H9 (cell line): ENCODE measurements around the gene BRINP2. TPM values are rescaled to one million over a fixed set of nuclear protein-coding genes. Genes with fewer than 3 reads are reported as not detected.

Source experiments
- DNase-seq: peaks from one replicate; pipeline ENCODE4 v3.0.0-alpha.2; 2017
- H2AFZ ChIP-seq: one replicate; pipeline ENCODE4 v1.6.1; 2013; ENCODE audit warnings: mild to moderate bottlenecking, low read length, control low read depth, moderate library complexity
- H2AK5ac ChIP-seq: 2 replicates; pipeline ENCODE4 v1.6.1; 2013; ENCODE audit warnings: low read length, control low read depth, mixed read lengths; ENCODE audit not compliant: insufficient read length
- H2BK120ac ChIP-seq: one replicate; pipeline ENCODE4 v1.6.1; 2013; ENCODE audit warnings: low read depth, mild to moderate bottlenecking, low read length, control low read depth, inconsistent platforms; ENCODE audit not compliant: poor library complexity, severe bottlenecking
- H2BK12ac ChIP-seq: 2 replicates; pipeline ENCODE4 v1.6.1; 2013; ENCODE audit warnings: low read length, control low read depth, mixed read lengths, low read depth; ENCODE audit not compliant: insufficient read length
- H2BK15ac ChIP-seq: 2 replicates; pipeline ENCODE4 v1.6.1; 2013; ENCODE audit warnings: low read depth, low read length, control low read depth
- H2BK20ac ChIP-seq: one replicate; pipeline ENCODE4 v1.6.1; 2013; ENCODE audit warnings: low read depth, mild to moderate bottlenecking, low read length, control low read depth, inconsistent platforms; ENCODE audit not compliant: poor library complexity, severe bottlenecking
- H2BK5ac ChIP-seq: 2 replicates; pipeline ENCODE4 v1.6.1; 2013; ENCODE audit warnings: low read length, control low read depth, mixed read lengths; ENCODE audit not compliant: insufficient read length
- H3K14ac ChIP-seq: 2 replicates; pipeline ENCODE4 v1.6.1; 2013; ENCODE audit warnings: low read length, control low read depth; ENCODE audit not compliant: insufficient read depth
- H3K18ac ChIP-seq: 2 replicates; pipeline ENCODE4 v1.6.1; 2013; ENCODE audit warnings: low read depth, mild to moderate bottlenecking, mixed read lengths, low read length, control low read depth; ENCODE audit not compliant: insufficient read length
- H3K23ac ChIP-seq: 2 replicates; pipeline ENCODE4 v1.6.1; 2013; ENCODE audit warnings: low read length, control low read depth, mixed read lengths, low read depth; ENCODE audit not compliant: insufficient read length
- H3K23me2 ChIP-seq: 2 replicates; pipeline ENCODE4 v1.6.1; 2013; ENCODE audit warnings: low read depth, mild to moderate bottlenecking, mixed read lengths, low read length, control low read depth; ENCODE audit not compliant: insufficient read length, poor library complexity, severe bottlenecking
- H3K27ac ChIP-seq: 2 replicates; pipeline ENCODE4 v1.5.1; 2013; ENCODE audit warnings: low read length, control low read depth, mixed read lengths, low read depth; ENCODE audit not compliant: insufficient read length
- H3K27me3 ChIP-seq: 2 replicates; pipeline ENCODE4 v1.6.1; 2013; ENCODE audit warnings: low read length, control low read depth, inconsistent platforms; ENCODE audit not compliant: insufficient read depth
- H3K4ac ChIP-seq: 2 replicates; pipeline ENCODE4 v1.6.1; 2013; ENCODE audit warnings: low read depth, mild to moderate bottlenecking, control low read depth, inconsistent platforms, low read length, moderate library complexity
- H3K4me1 ChIP-seq: 2 replicates; pipeline ENCODE4 v1.6.1; 2013; ENCODE audit warnings: low read length, control low read depth, inconsistent platforms; ENCODE audit not compliant: insufficient read depth
- H3K4me2 ChIP-seq: 2 replicates; pipeline ENCODE4 v1.6.1; 2013; ENCODE audit warnings: low read length, control low read depth, mixed read lengths; ENCODE audit not compliant: insufficient read length, insufficient read depth
- H3K56ac ChIP-seq: 2 replicates; pipeline ENCODE4 v1.6.1; 2013; ENCODE audit warnings: low read depth, mild to moderate bottlenecking, mixed read lengths, low read length, control low read depth; ENCODE audit not compliant: insufficient read length
- H3K79me1 ChIP-seq: 2 replicates; pipeline ENCODE4 v1.6.1; 2013; ENCODE audit warnings: low read depth, mild to moderate bottlenecking, moderate library complexity, low read length, control low read depth, inconsistent platforms; ENCODE audit not compliant: insufficient read depth, poor library complexity, severe bottlenecking
- H3K79me2 ChIP-seq: 2 replicates; pipeline ENCODE4 v1.6.1; 2013; ENCODE audit warnings: low read length, control low read depth, inconsistent platforms; ENCODE audit not compliant: insufficient read depth
- H3K9ac ChIP-seq: 2 replicates; pipeline ENCODE4 v1.6.1; 2013; ENCODE audit warnings: low read length, control low read depth, mixed read lengths; ENCODE audit not compliant: insufficient read length; ENCODE audit errors: extremely low read depth
- H3K9me3 ChIP-seq: one replicate; pipeline ENCODE4 v1.6.1; 2013; ENCODE audit warnings: low read depth, low read length, inconsistent platforms; ENCODE audit not compliant: control insufficient read depth
- H3T11ph ChIP-seq: one replicate; pipeline ENCODE4 v1.6.1; 2013; ENCODE audit warnings: mild to moderate bottlenecking, low read length, control low read depth, inconsistent platforms
- H4K20me1 ChIP-seq: one replicate; pipeline ENCODE4 v1.6.1; 2013; ENCODE audit not compliant: control insufficient read depth, insufficient read length, insufficient read depth
- H4K5ac ChIP-seq: 2 replicates; pipeline ENCODE4 v1.6.1; 2013; ENCODE audit warnings: low read depth, mild to moderate bottlenecking, mixed read lengths, low read length, control low read depth; ENCODE audit not compliant: insufficient read length
- H4K8ac ChIP-seq: replicated peaks from 2 replicates; pipeline ENCODE4 v1.6.1; 2013; ENCODE audit warnings: low read length, control low read depth, mixed read lengths, low read depth; ENCODE audit not compliant: insufficient read length
- H4K91ac ChIP-seq: 2 replicates; pipeline ENCODE4 v1.6.1; 2013; ENCODE audit warnings: low read depth, mild to moderate bottlenecking, moderate library complexity, mixed read lengths, low read length, control low read depth; ENCODE audit not compliant: insufficient read length
- H3K27ac Mint-ChIP-seq, 3 experiments: 2 replicates in 2 of 3; 3 replicates in 1 of 3; pipeline ENCODE4 v1.8.0; 2020 to 2021; ENCODE audit warnings: mixed read lengths in 3 of 3, mild to moderate bottlenecking in 1 of 3, moderate library complexity in 1 of 3
- H3K27me3 Mint-ChIP-seq: 2 replicates; pipeline ENCODE4 v1.8.0; 2021; ENCODE audit warnings: low read depth, mild to moderate bottlenecking, moderate library complexity, mixed read lengths
- H3K36me3 Mint-ChIP-seq, 3 experiments: 2 replicates in 2 of 3; 3 replicates in 1 of 3; pipeline ENCODE4 v1.8.0; 2020 to 2021; ENCODE audit warnings: low read depth in 3 of 3, mixed read lengths in 3 of 3; ENCODE audit not compliant: insufficient read depth in 1 of 3
- H3K4me1 Mint-ChIP-seq, 2 experiments: 2 replicates each; pipeline ENCODE4 v1.8.0; 2020; ENCODE audit warnings: mixed read lengths in 2 of 2
- H3K4me3 Mint-ChIP-seq, 2 experiments: 2 replicates in 1 of 2; 3 replicates in 1 of 2; pipeline ENCODE4 v1.8.0; 2020 to 2021; ENCODE audit warnings: mild to moderate bottlenecking in 2 of 2, mixed read lengths in 2 of 2, moderate library complexity in 1 of 2
- H3K9me3 Mint-ChIP-seq, 2 experiments: 2 replicates in 1 of 2; 3 replicates in 1 of 2; pipeline ENCODE4 v1.8.0; 2020; ENCODE audit warnings: mild to moderate bottlenecking in 2 of 2, mixed read lengths in 2 of 2, moderate library complexity in 1 of 2
- CTCF ChIP-seq: fragments of 200-600 bp; sonication (generic); conservative IDR thresholded peaks from 3 replicates; pipeline ENCODE4 v1.8.0; 2021; ENCODE audit warnings: antibody characterized with exemption, mild to moderate bottlenecking
- WGBS: extraction: QIAGEN DNeasy Blood & Tissue Kit; methylation state at CpG from one replicate; pipeline ENCODE4 v1.1.7; 2013; ENCODE audit warnings: missing lambda C conversion rate, low lambda C conversion rate, mixed read lengths; ENCODE audit not compliant: insufficient read length; ENCODE audit errors: extremely low coverage; 5-methylcytosine and 5-hydroxymethylcytosine counted together
- total RNA-seq: library from RNA; stranded (reverse); gene quantifications from 2 replicates; pipeline ENCODE4 v1.2.1, GENCODE V29; 2021

The BRINP2 gene
- total RNA-seq, 1 experiment from 2014 or later: not detected

- Histone ChIP-seq H3K79me2 (no peaks in the 10 kb centered on the region), H3K4ac (no peak overlapping the region), H2AK5ac (no peak overlapping the region), H2BK12ac (no peak overlapping the region), H2BK5ac (no peak overlapping the region), H3K23me2 (no peaks in the 10 kb centered on the region), H3K4me1 (no peaks in the 10 kb centered on the region), H3K27me3 (no peaks in the 10 kb centered on the region), H2BK20ac (no peak overlapping the region), H3K23ac (no peak overlapping the region), H3K9me3 (no peaks in the 10 kb centered on the region), H2BK120ac (no peak overlapping the region), H4K5ac (no peak overlapping the region), H3K56ac (no peak overlapping the region), H4K91ac (no peak overlapping the region), H2BK15ac (no peak overlapping the region), H3K79me1 (no peaks in the 10 kb centered on the region), H4K8ac (no peak overlapping the region), H3K14ac (no peak overlapping the region), H3K9ac (no peak overlapping the region), H3K4me2 (no peak overlapping the region), H2AFZ (no peak overlapping the region), H3K27ac (no peak overlapping the region), H4K20me1 (no peaks in the 10 kb centered on the region), H3T11ph (no peak overlapping the region), H3K18ac (no peak overlapping the region)
- no peak overlapping the region for H3K27ac Mint-ChIP-seq
- no peak for TF ChIP-seq CTCF
- H3K27me3 Mint-ChIP-seq: peaks cover 40% of the 10 kb centered on the region
- DNase-seq: no peak
- no peaks in the 10 kb centered on the region for H3K36me3 Mint-ChIP-seq
- no CpG with 5 or more reads among the region's 5 CpGs for WGBS
- H3K9me3 Mint-ChIP-seq: no peaks in the 10 kb centered on the region
- H3K4me1 Mint-ChIP-seq: no peaks in the 10 kb centered on the region
- no peak overlapping the region for H3K4me3 Mint-ChIP-seq
Measured at GRCh38 chr1:177273141-177273540, 102.4 kb downstream of the BRINP2 start.
